IMR-90 (cell line): ENCODE measurements around the gene NOXRED1. TPM values are rescaled to one million over a fixed set of nuclear protein-coding genes. Genes with fewer than 3 reads are reported as not detected.

Source experiments
- ATAC-seq: fragments of 200-7000 bp; cut with Tn5 transposase; 2 replicates; pipeline ENCODE4 v1.9.1; 2020; ENCODE audit warnings: low read depth, mild to moderate bottlenecking, moderate library complexity
- BruUV-seq: library from RNA; stranded (reverse); fragments of 400-500 nt; replicated peaks from 2 replicates; lab custom pipeline; 2021; lab: Mats Ljungman, UMichigan
- CTCF ChIA-PET: fragments of 300-600 bp; formaldehyde crosslinking; extraction: SDS; loops from one replicate; lab custom pipeline; 2021; ENCODE audit warnings: antibody characterized with exemption; lab: Yijun Ruan, JAX
- POLR2A ChIA-PET: fragments of 300-600 bp; sonication (Branson Sonifier 250); formaldehyde crosslinking; loops from one replicate; lab custom pipeline; 2022; ENCODE audit warnings: antibody characterized with exemption; ENCODE audit not compliant: unreplicated experiment; lab: Charles Lee
- DNase-seq: peaks from one replicate; pipeline ENCODE4 v3.0.0; 2013
- H2AFZ ChIP-seq: replicated peaks from 2 replicates; pipeline ENCODE3; 2013; ENCODE audit warnings: low read length, mild to moderate bottlenecking; ENCODE audit not compliant: poor library complexity
- H2AK5ac ChIP-seq: 2 replicates; pipeline ENCODE4 v1.6.1; 2013; ENCODE audit warnings: low read depth, low read length, inconsistent platforms
- H2AK9ac ChIP-seq: replicated peaks from 2 replicates; pipeline ENCODE3; 2013; ENCODE audit warnings: mild to moderate bottlenecking, low read depth, low read length, moderate library complexity; ENCODE audit not compliant: poor library complexity
- H2BK120ac ChIP-seq: 2 replicates; pipeline ENCODE4 v1.6.1; 2013; ENCODE audit warnings: low read depth, low read length, inconsistent platforms
- H2BK15ac ChIP-seq: 3 replicates; pipeline ENCODE4 v1.6.1; 2013; ENCODE audit warnings: low read depth, low read length, inconsistent platforms
- H2BK20ac ChIP-seq: 2 replicates; pipeline ENCODE4 v1.6.1; 2013; ENCODE audit warnings: low read depth, mild to moderate bottlenecking, inconsistent platforms, low read length, moderate library complexity
- H2BK5ac ChIP-seq: 2 replicates; pipeline ENCODE4 v1.6.1; 2013; ENCODE audit warnings: mild to moderate bottlenecking, low read depth, low read length, inconsistent platforms; ENCODE audit not compliant: poor library complexity, severe bottlenecking
- H3K14ac ChIP-seq: replicated peaks from 2 replicates; pipeline ENCODE4 v1.6.1; 2013; ENCODE audit warnings: low read depth, low read length, inconsistent platforms
- H3K18ac ChIP-seq: 2 replicates; pipeline ENCODE4 v1.6.1; 2013; ENCODE audit warnings: low read depth, low read length, control low read depth
- H3K23ac ChIP-seq: 2 replicates; pipeline ENCODE4 v1.6.1; 2013; ENCODE audit warnings: low read depth, low read length, inconsistent platforms
- H3K27ac ChIP-seq: 2 replicates; pipeline ENCODE4 v1.5.1; 2013; ENCODE audit warnings: mild to moderate bottlenecking, control low read depth, low read length; ENCODE audit not compliant: insufficient read depth
- H3K27me3 ChIP-seq: 2 replicates; pipeline ENCODE4 v1.6.1; 2013; ENCODE audit warnings: low read length; ENCODE audit not compliant: control insufficient read depth, insufficient read depth
- H3K36me3 ChIP-seq: 2 replicates; pipeline ENCODE4 v1.6.1; 2013; ENCODE audit warnings: low read length, mixed read lengths; ENCODE audit not compliant: control insufficient read depth, insufficient read depth
- H3K4ac ChIP-seq: 2 replicates; pipeline ENCODE4 v1.6.1; 2013; ENCODE audit warnings: low read depth, low read length, inconsistent platforms
- H3K4me1 ChIP-seq: 2 replicates; pipeline ENCODE4 v1.6.1; 2013; ENCODE audit warnings: low read length, mixed read lengths; ENCODE audit not compliant: control insufficient read depth, insufficient read depth
- H3K4me2 ChIP-seq: 2 replicates; pipeline ENCODE4 v1.6.1; 2013; ENCODE audit warnings: low read depth, mild to moderate bottlenecking, control low read depth, low read length, moderate library complexity
- H3K4me3 ChIP-seq: 2 replicates; pipeline ENCODE4 v1.5.1; 2013; ENCODE audit warnings: low read depth, mild to moderate bottlenecking, control low read depth, low read length, moderate library complexity; ENCODE audit not compliant: insufficient read depth
- H3K56ac ChIP-seq: 2 replicates; pipeline ENCODE4 v1.6.1; 2013; ENCODE audit warnings: low read length, inconsistent platforms; ENCODE audit not compliant: insufficient read depth; ENCODE audit errors: extremely low read depth
- H3K79me1 ChIP-seq, 2 experiments: 2 replicates each; pipeline ENCODE4 v1.6.1; 2013; ENCODE audit warnings: low read length in 2 of 2, inconsistent platforms in 1 of 2, low read depth in 1 of 2
- H3K9ac ChIP-seq: 2 replicates; pipeline ENCODE4 v1.6.1; 2013; ENCODE audit warnings: low read depth, low read length, control low read depth
- H3K9me1 ChIP-seq: 2 replicates; pipeline ENCODE4 v1.6.1; 2013; ENCODE audit warnings: low read length, inconsistent platforms; ENCODE audit not compliant: insufficient read depth
- H3K9me3 ChIP-seq: 2 replicates; pipeline ENCODE4 v1.6.1; 2013; ENCODE audit warnings: low read length; ENCODE audit not compliant: control insufficient read depth, insufficient read depth
- H4K20me1 ChIP-seq: 2 replicates; pipeline ENCODE4 v1.6.1; 2013; ENCODE audit warnings: low read length, inconsistent platforms; ENCODE audit not compliant: insufficient read depth
- H4K5ac ChIP-seq: 2 replicates; pipeline ENCODE4 v1.6.1; 2013; ENCODE audit warnings: mild to moderate bottlenecking, low read depth, low read length, control low read depth
- H4K8ac ChIP-seq, 2 experiments: 2 replicates each; pipeline ENCODE4 v1.6.1; 2013; ENCODE audit warnings: low read depth in 2 of 2, low read length in 2 of 2, control low read depth in 1 of 2, inconsistent platforms in 1 of 2
- H4K91ac ChIP-seq: 2 replicates; pipeline ENCODE4 v1.6.1; 2013; ENCODE audit warnings: low read depth, low read length, inconsistent platforms; ENCODE audit not compliant: insufficient read depth
- CEBPB ChIP-seq: IDR thresholded peaks from 2 replicates; pipeline ENCODE4 v1.6.1; 2012; ENCODE audit warnings: low read depth, low read length, improper control_type of control experiment
- MAFK ChIP-seq: IDR thresholded peaks from 2 replicates; pipeline ENCODE4 v1.6.1; 2012; ENCODE audit warnings: low read depth, low read length, improper control_type of control experiment
- NFE2L2 ChIP-seq: fragments of 150-350 bp; IDR thresholded peaks from 2 replicates; pipeline ENCODE4 v1.6.1; 2016; ENCODE audit warnings: low read depth, mild to moderate bottlenecking, low read length
- RAD21 ChIP-seq: IDR thresholded peaks from 2 replicates; pipeline ENCODE4 v1.6.1; 2012; ENCODE audit warnings: low read length, improper control_type of control experiment
- RCOR1 ChIP-seq: IDR thresholded peaks from 2 replicates; pipeline ENCODE4 v1.6.1; 2012; ENCODE audit warnings: mild to moderate bottlenecking, low read length, improper control_type of control experiment; ENCODE audit not compliant: insufficient replicate concordance
- SMC3 ChIP-seq: fragments of 150-350 bp; IDR thresholded peaks from 2 replicates; pipeline ENCODE4 v1.6.1; 2016; ENCODE audit warnings: low read depth, mild to moderate bottlenecking, antibody characterized with exemption, low read length, moderate library complexity
- WGBS, 2 experiments: methylation state at CpG; one replicate each; pipeline versions ENCODE4 v1.1.5 to v1.1.7; 2013; ENCODE audit warnings: missing lambda C conversion rate in 2 of 2; ENCODE audit not compliant: insufficient read length in 1 of 2; ENCODE audit errors: extremely low coverage in 2 of 2; 5-methylcytosine and 5-hydroxymethylcytosine counted together
- dilution Hi-C: fragments of 300-500 bp; cut with HindIII; formaldehyde crosslinking; loops from one replicate; pipeline ENCODE4 v1.14.3; 2018; ENCODE audit warnings: low sequenced_read_pairs; ENCODE audit not compliant: unreplicated experiment
- in situ Hi-C: fragments of 300-500 bp; cut with MboI; formaldehyde crosslinking; loops from 3 replicates; pipeline ENCODE4 v1.14.3; 2019; ENCODE audit warnings: low sequenced_read_pairs, inconsistent platforms, mixed read lengths
- intact Hi-C: fragments of 100-400 bp; cut with micrococcal nuclease; formaldehyde crosslinking; loops from 2 replicates; pipeline ENCODE4 v1.10.0; 2022
- polyA plus RNA-seq, 3 experiments: library from polyadenylated mRNA; depleted of rRNA; stranded (reverse); fragments of >200 nt; gene quantifications; 2 replicates each; pipeline ENCODE4 v1.2.3, GENCODE V29; 2012; ENCODE audit warnings: low replicate concordance in 1 of 3
- total RNA-seq: library from RNA; depleted of rRNA; stranded (reverse); fragments of >200 nt; gene quantifications from 2 replicates; pipeline ENCODE4 v1.2.3, GENCODE V29; 2012
- TF ChIP-seq, protein P1 (sequence below): fragments of 150-350 bp; IDR thresholded peaks from 2 replicates; pipeline ENCODE4 v1.6.1; 2017; ENCODE audit warnings: mild to moderate bottlenecking, antibody characterized with exemption, low read length, low read depth
- TF ChIP-seq, protein P2 (sequence below): fragments of 150-350 bp; IDR thresholded peaks from 2 replicates; pipeline ENCODE4 v1.6.1; 2016; ENCODE audit warnings: low read depth, mild to moderate bottlenecking, low read length, moderate library complexity, borderline replicate concordance

The NOXRED1 gene
- total and polyA plus RNA-seq, 2 of the 4 experiments (the other 2 are of a cell fraction), result under 0.01 to 0.14 TPM

DNA sequence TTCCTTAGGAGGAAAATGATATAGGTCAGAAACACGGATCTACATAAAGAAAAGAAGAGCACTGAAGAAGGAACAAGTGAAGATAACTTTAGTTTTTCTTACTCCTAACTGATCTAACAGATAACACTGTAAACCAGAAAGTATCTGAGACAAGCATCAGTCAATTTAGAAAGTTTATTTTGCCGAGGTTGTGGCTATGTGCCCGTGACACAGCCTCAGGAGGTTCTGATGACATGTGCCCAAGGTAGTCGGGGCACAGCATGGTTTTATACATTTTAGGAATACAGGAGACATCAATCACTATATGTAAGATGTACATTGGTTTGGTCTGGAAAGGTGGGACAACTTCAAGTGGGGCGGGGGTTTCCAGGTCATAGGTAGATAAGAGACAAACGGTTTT, 23.1 kb downstream of the NOXRED1 start:
- H2AK9ac ChIP-seq, result no peak overlapping the region
- ChIA-PET CTCF (no interaction called here), POLR2A (no interaction called here)
- no peak overlapping the region for H2BK15ac ChIP-seq
- DNase-seq, result no peak
- H3K27ac ChIP-seq, result no peak overlapping the region
- BruUV-seq, result no TSS peak
- no peak overlapping the region for H3K4ac ChIP-seq
- no peaks in the 10 kb centered on the region for H4K20me1 ChIP-seq
- no peaks in the 10 kb centered on the region for H3K79me1 ChIP-seq
- H4K91ac ChIP-seq, result no peak overlapping the region
- dilution Hi-C loops, result no loop called here
- H3K14ac ChIP-seq, result no peak overlapping the region
- H2BK120ac ChIP-seq, result no peak overlapping the region
- no peak for TF ChIP-seq RCOR1
- TF ChIP-seq, protein P1, sequence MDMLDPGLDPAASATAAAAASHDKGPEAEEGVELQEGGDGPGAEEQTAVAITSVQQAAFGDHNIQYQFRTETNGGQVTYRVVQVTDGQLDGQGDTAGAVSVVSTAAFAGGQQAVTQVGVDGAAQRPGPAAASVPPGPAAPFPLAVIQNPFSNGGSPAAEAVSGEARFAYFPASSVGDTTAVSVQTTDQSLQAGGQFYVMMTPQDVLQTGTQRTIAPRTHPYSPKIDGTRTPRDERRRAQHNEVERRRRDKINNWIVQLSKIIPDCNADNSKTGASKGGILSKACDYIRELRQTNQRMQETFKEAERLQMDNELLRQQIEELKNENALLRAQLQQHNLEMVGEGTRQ, result no peak
- TF ChIP-seq, protein P2, sequence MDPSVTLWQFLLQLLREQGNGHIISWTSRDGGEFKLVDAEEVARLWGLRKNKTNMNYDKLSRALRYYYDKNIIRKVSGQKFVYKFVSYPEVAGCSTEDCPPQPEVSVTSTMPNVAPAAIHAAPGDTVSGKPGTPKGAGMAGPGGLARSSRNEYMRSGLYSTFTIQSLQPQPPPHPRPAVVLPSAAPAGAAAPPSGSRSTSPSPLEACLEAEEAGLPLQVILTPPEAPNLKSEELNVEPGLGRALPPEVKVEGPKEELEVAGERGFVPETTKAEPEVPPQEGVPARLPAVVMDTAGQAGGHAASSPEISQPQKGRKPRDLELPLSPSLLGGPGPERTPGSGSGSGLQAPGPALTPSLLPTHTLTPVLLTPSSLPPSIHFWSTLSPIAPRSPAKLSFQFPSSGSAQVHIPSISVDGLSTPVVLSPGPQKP, result no peak
- no peak for TF ChIP-seq CEBPB
- no peak for TF ChIP-seq RAD21
- no peak for TF ChIP-seq MAFK
- no peak for TF ChIP-seq NFE2L2
- no peak for TF ChIP-seq SMC3
- no peak overlapping the region for H2BK20ac ChIP-seq
- no peak overlapping the region for H3K9ac ChIP-seq
- no peaks in the 10 kb centered on the region for H3K36me3 ChIP-seq
- no peak overlapping the region for H3K18ac ChIP-seq
- H3K23ac ChIP-seq, result no peak overlapping the region
- H3K4me3 ChIP-seq, result no peak overlapping the region
- no peaks in the 10 kb centered on the region for H3K4me1 ChIP-seq
- no peaks in the 10 kb centered on the region for H3K9me3 ChIP-seq
- H3K27me3 ChIP-seq, result peaks cover 4% of the 10 kb centered on the region; the same call in 1 of the 2 replicates
- H4K5ac ChIP-seq, result no peak overlapping the region
- H2BK5ac ChIP-seq, result no peak overlapping the region
- no peak overlapping the region for H3K4me2 ChIP-seq
- H3K9me1 ChIP-seq, result no peaks in the 10 kb centered on the region
- no peak for ATAC-seq
- no CpG with 5 or more reads among the region's 6 CpGs for WGBS, 2 experiments
- in situ Hi-C loops, result no loop called here
- no peak overlapping the region for H2AK5ac ChIP-seq
- no peak overlapping the region for H2AFZ ChIP-seq
- intact Hi-C loops, result no loop called here
- no peak overlapping the region for H3K56ac ChIP-seq
- H4K8ac ChIP-seq, result no peak overlapping the region
